NCI-H1694 treated with DMSO at 0.1 percent for 48 hours (cell line): ENCODE results near the gene EID1.
"Not testable (repeated sequence)": the region's sequence is repeated elsewhere in the genome, so short reads cannot be mapped to it uniquely, and the experiment has no call there.

Experiments used
- DNase-seq: peaks from one replicate; lab custom pipeline; 2025; lab: John Stamatoyannopoulos, UW

The EID1 gene

GRCh38 chr15:48877630-48878595 is at the start of gene EID1:
Gene EID1 (plus strand): TSS chr15:48878134. CDS start chr15:48878177, 43 bp downstream.
- DNase-seq = peak; percentile 85

GRCh38 chr15:48828471-48828870 is 49.5 kb upstream of the EID1 start:
- DNase-seq = no peak

GRCh38 chr15:48828906-48829305 is 49.0 kb upstream of the EID1 start:
- no peak for DNase-seq

GRCh38 chr15:48832648-48833047 is 45.3 kb upstream of the EID1 start:
- DNase-seq = no peak

- DNase-seq = no peak
These were observed 44.3 kb upstream of the EID1 start for GRCh38 chr15:48833526-48834239.

GRCh38 chr15:48834756-48835155 is 43.2 kb upstream of the EID1 start:
- DNase-seq = no peak

GRCh38 chr15:48842501-48842900 is 35.4 kb upstream of the EID1 start:
- DNase-seq = peak; percentile 30

- DNase-seq = no peak
These were observed 32.8 kb upstream of the EID1 start for GRCh38 chr15:48845123-48845522.

- DNase-seq = no peak
These were observed 27.3 kb upstream of the EID1 start for GRCh38 chr15:48850648-48851047.

GRCh38 chr15:48851956-48852355 is 26.0 kb upstream of the EID1 start:
- DNase-seq = no peak

GRCh38 chr15:48854434-48854833 is 23.5 kb upstream of the EID1 start:
- DNase-seq = not testable (repeated sequence)

GRCh38 chr15:48855501-48856440 is 22.2 kb upstream of the EID1 start:
- peak; percentile 4 for DNase-seq

GRCh38 chr15:48856942-48857341 is 21.0 kb upstream of the EID1 start:
- no peak for DNase-seq

GRCh38 chr15:48858401-48858800 is 19.5 kb upstream of the EID1 start:
- DNase-seq = peak; percentile 46

GRCh38 chr15:48859426-48859825 is 18.5 kb upstream of the EID1 start:
- DNase-seq = no peak

GRCh38 chr15:48861813-48862431 is 16.0 kb upstream of the EID1 start:
- DNase-seq = peak; percentile 48

- DNase-seq = no peak
These were observed 15.2 kb upstream of the EID1 start for GRCh38 chr15:48862705-48863104.

- no peak for DNase-seq
These were observed 12.4 kb upstream of the EID1 start for GRCh38 chr15:48865370-48866079.

- peak; percentile 28 for DNase-seq
These were observed 11.8 kb upstream of the EID1 start for GRCh38 chr15:48866141-48866563.

- DNase-seq = no peak
These were observed 9.9 kb upstream of the EID1 start for GRCh38 chr15:48868023-48868422.

GRCh38 chr15:48868536-48868935 is 9.4 kb upstream of the EID1 start:
- no peak for DNase-seq
